Prostate gland (tissue), 2 donors: ENCODE data around the gene CYP1A2.

Experiments used
- POLR2A ChIP-seq: fragments of 450-650 bp; IDR thresholded peaks from one replicate; pipeline ENCODE4 v1.6.1; 2016; ENCODE audit warnings: antibody characterized with exemption, mild to moderate bottlenecking
- POLR2AphosphoS5 ChIP-seq: sonication (generic); formaldehyde crosslinking; IDR thresholded peaks from one replicate; pipeline ENCODE4 v1.6.1; 2017; ENCODE audit warnings: antibody characterized with exemption
- TF ChIP-seq, protein P1 (sequence below), 4 experiments: fragments of 200-600 bp in 2 of 4; fragments of 450-650 bp in 2 of 4; sonication (generic) in 2 of 4; IDR thresholded peaks; 1 replicate in 3 of 4; 2 replicates in 1 of 4; pipeline ENCODE4 v1.5.1; 2016 to 2019; ENCODE audit warnings: antibody characterized with exemption in 4 of 4, mild to moderate bottlenecking in 2 of 4, moderate library complexity in 2 of 4

DNA sequence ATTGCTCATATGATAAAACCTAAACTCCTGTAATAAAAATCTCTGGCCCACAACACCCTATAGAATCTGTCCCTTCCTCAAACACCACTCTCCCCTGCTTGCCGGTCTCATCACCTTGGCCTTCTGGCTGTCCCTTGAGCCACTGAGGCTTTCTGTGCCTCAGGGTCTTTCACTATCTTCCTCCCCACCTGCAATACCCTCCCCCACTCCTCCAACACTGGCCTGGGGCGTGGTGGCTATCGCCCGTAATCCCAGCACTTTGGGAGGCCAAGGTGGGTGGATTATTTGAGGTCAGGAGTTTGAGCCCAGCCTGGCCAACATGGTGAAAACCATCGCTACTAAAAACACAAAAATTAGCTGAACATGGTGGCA, 29.9 kb downstream of the CYP1A2 start:
- TF ChIP-seq, protein P1, sequence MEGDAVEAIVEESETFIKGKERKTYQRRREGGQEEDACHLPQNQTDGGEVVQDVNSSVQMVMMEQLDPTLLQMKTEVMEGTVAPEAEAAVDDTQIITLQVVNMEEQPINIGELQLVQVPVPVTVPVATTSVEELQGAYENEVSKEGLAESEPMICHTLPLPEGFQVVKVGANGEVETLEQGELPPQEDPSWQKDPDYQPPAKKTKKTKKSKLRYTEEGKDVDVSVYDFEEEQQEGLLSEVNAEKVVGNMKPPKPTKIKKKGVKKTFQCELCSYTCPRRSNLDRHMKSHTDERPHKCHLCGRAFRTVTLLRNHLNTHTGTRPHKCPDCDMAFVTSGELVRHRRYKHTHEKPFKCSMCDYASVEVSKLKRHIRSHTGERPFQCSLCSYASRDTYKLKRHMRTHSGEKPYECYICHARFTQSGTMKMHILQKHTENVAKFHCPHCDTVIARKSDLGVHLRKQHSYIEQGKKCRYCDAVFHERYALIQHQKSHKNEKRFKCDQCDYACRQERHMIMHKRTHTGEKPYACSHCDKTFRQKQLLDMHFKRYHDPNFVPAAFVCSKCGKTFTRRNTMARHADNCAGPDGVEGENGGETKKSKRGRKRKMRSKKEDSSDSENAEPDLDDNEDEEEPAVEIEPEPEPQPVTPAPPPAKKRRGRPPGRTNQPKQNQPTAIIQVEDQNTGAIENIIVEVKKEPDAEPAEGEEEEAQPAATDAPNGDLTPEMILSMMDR (IDR thresholded peaks at IDR 0.05), result no peak
- TF ChIP-seq POLR2AphosphoS5 (no peak), POLR2A (no peak)
